GM18526 (cell line): ENCODE results near the gene ARL16.
A peak's percentile ranks its signal among the peaks of the same experiment; 100 is the strongest.

Experiments used
- POLR2A ChIP-seq: IDR thresholded peaks from 3 replicates; pipeline ENCODE4 v1.6.1; 2011; ENCODE audit not compliant: insufficient read length; ENCODE audit errors: extremely low read depth

The ARL16 gene

DNA sequence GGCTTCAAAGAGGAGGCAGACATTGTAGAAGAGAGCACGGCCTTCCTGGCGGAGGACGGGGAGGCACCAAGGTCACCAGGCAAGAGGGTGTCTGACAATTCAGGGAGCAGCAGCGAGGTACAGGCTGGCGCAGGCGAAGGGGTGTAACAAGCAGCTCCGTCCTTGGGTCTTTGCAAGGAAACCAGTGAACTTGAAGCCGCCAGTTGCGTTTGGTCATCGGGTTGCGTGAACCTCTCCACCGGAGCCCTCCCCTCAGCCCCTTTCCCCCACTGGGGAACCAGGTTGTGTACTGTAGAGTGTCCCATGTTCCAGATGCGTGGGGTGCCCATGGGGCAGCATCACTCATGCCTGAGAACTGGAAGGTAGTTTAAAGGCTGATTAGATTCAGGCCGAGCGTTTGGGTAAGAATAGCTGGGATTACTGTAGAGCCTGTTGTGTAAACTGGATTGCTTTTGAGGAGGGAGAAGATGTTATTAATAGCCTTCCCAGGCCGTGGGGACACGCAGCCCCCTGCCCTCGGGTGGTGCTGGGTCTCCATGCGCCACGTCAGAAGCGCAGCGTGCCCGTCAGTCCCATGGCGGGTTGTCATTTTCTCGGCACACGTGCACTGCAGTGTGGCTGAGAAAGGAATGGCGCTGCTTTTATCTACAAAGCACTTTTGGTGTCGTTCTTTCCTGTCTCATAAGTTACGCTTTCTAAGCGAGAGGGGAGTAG is 22.1 kb upstream of the ARL16 start:
- no peak for TF ChIP-seq POLR2A

DNA sequence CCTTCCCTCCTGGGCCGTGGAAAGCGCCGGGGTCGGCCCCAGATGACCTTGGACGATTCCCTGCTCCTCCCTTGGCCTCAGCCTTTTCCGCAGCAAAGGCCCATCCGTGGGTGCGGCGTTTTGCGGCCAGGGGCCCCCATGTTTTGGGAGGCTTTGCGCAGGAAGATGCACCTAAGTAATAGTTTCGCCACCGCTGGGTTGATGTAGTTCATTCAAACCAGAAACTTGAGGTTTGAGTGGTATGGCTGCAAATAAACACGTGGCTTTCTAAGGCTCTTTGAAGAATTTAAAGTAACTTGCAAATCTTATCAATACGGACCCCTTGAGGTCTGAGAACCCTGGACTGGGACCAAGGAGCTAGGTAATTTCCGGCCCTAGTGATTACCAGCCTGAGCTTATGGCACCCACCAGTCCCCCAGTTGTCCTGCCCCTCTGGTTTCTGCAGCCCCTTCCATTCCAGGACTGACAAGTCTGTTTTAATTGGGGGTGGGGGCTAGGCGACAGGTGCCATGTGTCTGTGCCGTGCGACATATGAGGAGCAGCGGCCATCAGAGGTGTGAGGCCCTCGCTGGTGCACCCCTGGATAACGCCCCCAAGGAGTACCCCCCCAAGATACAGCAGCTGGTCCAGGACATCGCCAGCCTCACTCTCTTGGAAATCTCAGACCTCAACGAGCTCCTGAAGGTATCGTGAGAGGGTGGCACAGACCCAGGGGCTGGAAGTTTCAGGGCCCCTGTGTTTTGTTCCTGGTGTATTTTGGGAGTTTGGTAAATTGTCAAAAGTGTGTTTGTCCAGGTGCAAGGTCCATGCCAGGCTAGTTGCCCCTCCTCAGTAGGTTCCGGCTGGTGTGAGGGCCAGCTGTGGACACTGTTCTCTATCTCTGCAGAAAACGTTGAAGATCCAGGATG is 20.4 kb upstream of the ARL16 start:
- no peak for TF ChIP-seq POLR2A

DNA sequence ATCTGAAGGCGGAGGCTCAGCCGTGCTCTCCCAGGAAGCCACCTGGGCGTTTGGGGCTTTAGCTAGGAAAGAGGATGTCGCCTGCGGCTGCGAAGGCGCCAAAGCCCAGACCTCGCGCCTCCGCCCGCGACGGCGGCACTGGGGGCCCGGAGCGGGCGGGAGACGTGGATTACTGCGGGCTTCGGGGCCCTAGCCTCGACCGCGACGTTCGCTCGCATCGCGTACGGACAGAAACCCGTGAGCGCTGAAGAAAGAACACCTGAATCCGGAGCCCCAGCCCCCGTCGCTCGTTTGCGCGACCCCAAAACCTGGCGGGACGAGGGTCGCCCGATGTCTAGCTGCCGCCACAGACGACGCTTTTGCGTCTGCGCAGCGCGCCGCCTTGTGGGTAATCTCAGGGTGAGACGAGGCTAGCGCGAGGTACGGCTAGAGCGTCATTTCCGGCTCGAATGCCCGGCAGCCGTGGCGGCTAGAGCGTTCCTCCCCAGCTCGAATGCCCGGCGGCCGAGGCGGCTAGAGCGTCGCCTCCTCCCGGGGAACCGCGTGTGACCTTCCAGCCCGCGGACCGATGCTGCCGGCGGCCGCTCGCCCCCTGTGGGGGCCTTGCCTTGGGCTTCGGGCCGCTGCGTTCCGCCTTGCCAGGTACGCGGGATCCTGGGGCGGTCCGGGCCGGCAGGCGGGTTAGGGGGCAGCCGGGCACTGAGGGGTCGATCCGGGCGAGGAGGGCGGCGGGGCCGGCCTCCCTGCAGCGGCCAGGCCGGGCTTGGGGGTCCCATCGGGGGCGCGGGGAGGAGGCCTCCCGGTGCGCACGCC is 19.5 kb upstream of the ARL16 start, which contains the start of gene MRPL12:
TSS of gene MRPL12 (plus strand) at position 434 of the 813 bp plus-strand sequence. CDS start at position 569, 135 bp downstream.
- TF ChIP-seq POLR2A = peak; percentile 96

DNA sequence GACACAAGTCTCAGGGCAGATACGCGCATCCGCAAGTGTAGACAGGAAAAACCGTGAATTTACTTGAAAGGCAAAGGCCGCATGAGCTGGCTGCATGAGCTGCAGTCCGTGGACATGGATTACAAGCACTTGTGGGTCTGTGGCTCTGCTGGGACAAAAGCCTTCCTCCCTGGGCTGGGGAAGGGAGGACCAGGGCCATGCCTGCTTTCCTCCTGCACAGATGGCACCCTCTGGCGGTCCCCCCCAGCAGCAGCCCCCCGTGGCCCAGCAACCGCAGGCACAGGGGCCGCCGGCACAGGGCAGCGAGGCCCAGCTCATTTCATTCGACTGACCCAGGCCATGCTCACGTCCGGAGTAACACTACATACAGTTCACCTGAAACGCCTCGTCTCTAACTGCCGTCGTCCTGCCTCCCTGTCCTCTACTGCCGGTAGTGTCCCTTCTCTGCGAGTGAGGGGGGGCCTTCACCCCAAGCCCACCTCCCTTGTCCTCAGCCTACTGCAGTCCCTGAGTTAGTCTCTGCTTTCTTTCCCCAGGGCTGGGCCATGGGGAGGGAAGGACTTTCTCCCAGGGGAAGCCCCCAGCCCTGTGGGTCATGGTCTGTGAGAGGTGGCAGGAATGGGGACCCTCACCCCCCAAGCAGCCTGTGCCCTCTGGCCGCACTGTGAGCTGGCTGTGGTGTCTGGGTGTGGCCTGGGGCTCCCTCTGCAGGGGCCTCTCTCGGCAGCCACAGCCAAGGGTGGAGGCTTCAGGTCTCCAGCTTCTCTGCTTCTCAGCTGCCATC is 17.9 kb upstream of the ARL16 start:
- no peak for TF ChIP-seq POLR2A

DNA sequence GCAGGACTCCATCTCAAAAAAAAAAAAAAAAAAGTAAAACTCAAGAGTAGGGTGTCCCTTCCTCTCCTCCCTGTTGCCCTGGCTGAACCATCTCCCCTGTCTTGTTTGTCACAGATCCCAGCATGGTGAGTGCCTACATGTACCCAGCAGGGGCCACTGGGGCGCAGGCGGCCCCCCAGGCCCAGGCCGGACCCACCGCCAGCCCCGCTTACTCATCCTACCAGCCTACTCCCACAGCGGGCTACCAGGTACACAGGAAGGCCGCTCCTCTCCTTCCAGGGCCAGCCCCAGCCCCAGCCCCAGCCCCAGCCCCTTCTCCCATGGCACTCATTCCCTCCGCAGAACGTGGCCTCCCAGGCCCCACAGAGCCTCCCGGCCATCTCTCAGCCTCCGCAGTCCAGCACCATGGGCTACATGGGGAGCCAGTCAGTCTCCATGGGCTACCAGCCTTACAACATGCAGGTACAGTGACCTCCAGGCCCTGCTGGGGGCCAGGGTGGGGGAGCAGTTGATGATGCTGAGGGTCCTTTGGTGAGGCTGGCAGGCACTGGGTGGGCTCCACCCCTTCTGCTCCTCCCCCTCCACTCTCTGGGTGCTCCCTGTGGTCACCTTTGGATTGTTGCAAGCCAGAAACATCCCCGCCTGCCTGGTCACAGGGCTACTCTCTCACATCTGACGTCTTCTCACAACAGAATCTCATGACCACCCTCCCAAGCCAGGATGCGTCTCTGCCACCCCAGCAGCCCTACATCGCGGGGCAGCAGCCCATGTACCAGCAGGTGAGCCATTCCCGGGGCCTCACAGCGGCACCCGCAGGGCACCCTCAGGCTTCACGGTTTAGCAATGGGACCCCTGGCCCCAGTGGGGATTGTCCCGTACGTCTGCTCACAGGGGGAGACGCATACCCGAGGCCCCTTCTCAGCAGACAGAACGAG is 17.0 kb upstream of the ARL16 start:
- no peak for TF ChIP-seq POLR2A

DNA sequence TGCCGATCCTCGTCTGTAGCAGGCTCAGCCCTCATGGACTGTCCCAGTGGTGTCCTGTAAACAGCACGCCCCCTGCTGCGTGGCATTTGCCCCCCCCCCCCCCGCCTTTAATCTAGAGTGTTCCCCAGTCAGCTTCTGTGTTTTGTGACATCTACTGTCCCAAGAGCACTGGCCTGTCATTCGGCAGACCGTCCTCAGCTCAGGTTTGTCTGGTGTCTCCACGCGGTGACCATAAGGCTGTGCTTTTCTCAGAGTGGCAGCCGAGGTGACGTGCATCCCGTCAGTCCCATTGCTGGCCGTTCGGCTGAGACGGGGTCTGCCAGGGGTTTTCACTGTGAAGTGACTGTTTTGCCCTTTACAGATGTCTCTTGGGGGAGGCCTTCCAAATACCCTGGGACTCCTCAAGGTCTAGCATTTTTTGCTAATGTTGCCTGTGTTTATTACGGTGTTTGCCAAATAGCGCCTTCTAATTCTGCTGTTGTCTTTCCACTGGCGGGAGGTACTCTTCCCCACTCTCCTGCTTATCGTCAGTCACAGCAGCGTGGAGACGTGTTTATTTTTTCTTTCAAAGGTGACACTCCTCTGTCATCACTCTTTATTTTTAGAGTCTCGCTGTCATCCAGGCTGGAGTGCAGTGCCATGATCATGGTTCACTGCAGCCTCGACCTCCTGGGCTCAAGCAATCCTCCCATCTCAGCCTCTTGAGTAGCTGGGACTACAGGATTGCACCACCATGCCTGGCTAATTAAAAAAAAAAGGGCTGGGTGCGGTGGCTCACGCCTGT is 13.9 kb upstream of the ARL16 start:
- TF ChIP-seq POLR2A = no peak

DNA sequence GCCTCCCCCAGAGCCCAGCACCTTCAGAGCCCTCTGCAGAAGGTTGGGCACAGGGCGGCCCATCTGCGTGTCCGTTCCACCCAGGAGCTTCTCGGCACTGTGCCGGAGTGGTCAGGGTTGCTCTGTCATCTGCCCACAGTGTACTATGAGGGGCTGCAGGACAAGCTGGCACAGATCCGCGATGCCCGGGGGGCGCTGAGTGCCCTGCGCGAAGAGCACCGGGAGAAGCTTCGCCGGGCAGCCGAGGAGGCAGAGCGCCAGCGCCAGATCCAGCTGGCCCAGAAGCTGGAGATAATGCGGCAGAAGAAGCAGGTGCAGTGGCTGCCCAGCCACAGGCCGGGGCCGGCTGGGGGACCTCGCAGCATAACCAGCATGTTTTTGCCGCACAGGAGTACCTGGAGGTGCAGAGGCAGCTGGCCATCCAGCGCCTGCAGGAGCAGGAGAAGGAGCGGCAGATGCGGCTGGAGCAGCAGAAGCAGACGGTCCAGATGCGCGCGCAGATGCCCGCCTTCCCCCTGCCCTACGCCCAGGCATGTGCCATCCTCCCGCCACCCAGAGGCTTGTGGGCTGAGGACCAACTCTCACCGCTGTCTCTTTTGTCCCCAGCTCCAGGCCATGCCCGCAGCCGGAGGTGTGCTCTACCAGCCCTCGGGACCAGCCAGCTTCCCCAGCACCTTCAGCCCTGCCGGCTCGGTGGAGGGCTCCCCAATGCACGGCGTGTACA is 12.8 kb upstream of the ARL16 start:
- no peak for TF ChIP-seq POLR2A

DNA sequence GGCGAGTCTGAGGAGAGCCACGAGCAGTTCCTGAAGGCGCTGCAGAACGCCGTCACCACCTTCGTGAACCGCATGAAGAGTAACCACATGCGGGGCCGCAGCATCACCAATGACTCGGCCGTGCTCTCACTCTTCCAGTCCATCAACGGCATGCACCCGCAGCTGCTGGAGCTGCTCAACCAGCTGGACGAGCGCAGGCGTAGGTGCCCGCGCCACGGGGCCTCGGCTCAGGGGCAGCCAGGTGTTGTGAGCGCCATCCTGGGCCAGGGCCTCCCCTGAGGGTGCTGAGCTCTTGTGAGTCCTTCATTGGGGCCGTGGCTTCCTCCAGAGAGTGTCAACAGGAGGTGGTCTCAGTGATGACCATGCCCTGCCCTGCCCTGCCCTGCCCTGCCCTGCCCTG is 12.2 kb upstream of the ARL16 start:
- no peak for TF ChIP-seq POLR2A

DNA sequence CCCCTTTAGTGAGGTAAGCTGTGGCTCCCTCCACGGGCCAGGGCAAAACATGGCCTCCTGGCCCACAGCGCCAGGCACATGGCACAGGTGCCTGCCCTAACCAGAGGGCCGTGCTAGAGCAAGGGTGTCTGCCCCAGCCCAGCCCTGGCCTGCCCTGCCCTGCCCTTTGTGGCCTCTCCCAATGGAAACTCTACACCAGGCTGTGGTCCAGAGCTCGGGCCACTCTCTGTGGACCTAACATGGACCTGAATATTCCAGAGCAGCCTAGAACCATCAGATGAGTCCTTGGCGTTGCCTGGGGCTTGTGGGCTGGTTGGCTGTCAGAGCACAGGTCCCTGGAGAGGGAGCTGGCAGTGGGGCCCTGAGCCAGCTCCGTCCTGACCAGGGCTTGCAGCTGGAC is 11.6 kb upstream of the ARL16 start:
- no peak for TF ChIP-seq POLR2A

DNA sequence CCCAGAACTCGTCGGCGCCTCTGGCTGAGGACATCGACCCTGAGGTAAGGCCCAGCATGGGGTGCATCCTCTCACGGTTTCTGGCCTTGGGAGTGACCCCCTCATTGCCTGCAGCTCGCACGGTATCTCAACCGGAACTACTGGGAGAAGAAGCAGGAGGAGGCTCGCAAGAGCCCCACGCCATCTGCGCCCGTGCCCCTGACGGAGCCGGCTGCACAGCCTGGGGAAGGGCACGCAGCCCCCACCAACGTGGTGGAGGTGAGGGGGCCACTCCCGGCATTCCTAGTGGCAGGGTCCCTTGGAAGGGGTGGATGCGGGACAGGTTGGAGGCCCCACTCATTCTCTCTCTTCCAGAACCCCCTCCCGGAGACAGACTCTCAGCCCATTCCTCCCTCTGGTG is 11.2 kb upstream of the ARL16 start:
- no peak for TF ChIP-seq POLR2A

DNA sequence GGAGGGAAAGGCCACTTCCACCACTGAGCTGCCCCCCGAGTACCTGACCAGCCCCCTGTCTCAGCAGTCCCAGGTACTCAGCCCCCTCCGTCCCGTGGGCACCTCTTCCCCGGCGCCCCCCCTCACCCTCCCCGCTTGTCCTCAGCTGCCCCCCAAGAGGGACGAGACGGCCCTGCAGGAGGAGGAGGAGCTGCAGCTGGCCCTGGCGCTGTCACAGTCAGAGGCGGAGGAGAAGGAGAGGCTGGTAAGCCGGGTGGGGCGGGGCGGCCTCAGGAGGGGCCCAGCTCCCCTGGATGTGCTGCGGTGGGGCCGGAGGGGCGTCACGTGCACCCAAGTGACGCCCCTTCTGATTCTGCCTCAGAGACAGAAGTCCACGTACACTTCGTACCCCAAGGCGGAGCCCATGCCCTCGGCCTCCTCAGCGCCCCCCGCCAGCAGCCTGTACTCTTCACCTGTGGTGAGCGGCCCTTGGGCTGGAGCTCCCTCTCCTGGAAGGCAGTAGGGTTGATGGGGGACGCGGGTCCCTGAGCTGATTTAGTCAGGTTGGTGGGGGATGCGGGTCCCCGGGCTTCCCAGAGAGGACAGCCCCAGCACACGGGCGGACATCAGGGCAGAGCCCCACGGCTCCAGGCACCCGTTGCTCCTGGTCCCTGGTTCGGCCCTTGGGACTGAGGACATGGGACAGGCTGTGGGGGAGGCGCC is 10.1 kb upstream of the ARL16 start:
- no peak for TF ChIP-seq POLR2A

DNA sequence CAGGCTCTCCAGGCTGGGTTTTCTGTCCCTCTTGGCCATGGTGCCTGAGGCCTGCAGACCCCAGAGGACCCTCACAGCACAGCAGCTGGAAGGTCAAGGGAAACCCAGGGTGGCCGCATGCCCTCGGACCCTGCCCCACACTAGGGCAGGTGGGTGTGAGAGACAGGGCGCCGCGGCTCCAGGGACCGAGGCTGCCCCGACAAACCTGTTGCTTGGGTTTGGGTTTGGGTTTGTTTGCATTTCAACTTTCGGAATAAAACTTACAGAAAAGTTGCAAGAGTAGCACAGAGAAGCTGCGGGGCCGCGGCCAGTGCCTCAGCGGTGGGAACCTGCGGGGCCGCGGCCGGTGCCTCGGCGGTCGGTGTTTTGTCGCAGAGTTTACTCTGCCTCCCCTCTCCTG is 8.0 kb upstream of the ARL16 start:
- TF ChIP-seq POLR2A = no peak
